Hematopoietic multipotent progenitor cell treated with erythropoietin and hydrocortisone succinate and interleukin-3 and kit ligand, for 4 days (in vitro differentiated cells): ENCODE results near the gene RCN2.
A peak's percentile ranks its signal among the peaks of the same experiment; 100 is the strongest.

Experiments
- DNase-seq: peaks from one replicate; pipeline ENCODE4 v3.0.0-alpha.2; 2015

The RCN2 gene

DNA sequence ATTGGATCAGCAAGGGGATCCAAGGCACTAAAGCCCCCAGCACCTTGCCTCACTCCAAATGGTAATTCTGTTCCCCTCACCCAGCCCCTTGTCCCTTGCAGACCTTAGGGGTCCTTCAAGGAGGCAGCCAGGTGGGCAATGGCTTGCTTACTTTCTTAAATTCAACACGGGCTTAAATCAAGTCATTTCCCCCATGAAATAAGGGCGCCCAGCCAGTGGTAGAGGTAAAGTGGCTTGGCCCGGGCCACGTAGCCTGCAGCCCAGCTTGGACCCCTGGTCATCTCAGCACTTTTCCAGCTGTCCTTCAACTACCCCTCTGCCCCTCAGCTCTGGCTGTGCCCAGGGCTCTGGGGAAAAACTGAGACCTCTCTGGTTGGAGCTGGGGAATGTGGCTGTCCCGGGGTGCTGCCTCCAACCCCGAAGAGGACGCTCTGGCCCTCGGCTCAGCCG, 64.6 kb downstream of the RCN2 start:
- no peak for DNase-seq

DNA sequence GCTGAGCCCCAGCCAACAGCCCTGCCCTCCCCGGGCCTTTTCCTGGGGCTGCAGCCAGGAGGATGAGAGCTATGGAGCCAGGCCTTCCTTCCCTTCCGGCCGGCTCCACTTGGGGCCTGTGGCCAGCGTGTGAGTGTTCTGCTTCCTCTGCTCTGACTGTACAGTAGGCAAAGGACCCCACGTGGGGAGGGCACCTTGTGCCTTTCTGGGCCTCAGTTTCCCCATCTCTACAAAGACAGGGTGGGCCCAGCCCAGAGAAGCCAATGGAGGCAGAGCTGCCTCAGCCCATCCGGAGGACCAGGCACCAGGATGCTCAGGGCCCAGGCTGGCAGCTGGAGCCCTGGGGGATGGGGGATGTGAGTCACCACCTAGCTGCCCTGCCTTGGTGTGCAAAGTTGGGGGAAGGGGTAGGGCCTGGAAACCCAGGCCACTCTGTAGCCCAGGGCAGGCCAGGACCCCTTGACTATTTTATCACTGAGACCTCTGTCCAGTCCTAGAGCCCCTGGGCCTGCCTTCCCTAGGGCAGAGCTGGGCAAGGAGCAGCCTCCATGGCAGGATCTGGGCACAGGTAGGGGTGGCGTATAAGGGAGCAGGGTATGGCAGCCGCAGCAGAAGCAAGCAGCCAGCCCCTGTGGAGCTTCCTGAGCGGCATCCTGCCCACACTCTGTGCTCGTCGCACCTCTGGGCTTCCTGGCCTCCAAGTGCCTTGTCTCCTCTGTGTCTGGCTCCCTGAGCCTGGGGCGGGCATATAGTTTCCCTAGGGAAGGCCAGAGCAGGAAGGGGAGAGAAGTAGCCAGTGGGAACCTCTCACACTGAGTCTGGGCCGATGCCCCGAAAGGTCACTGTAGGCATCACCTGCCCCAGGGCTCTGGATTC, 65.2 kb downstream of the RCN2 start:
- no peak for DNase-seq

DNA sequence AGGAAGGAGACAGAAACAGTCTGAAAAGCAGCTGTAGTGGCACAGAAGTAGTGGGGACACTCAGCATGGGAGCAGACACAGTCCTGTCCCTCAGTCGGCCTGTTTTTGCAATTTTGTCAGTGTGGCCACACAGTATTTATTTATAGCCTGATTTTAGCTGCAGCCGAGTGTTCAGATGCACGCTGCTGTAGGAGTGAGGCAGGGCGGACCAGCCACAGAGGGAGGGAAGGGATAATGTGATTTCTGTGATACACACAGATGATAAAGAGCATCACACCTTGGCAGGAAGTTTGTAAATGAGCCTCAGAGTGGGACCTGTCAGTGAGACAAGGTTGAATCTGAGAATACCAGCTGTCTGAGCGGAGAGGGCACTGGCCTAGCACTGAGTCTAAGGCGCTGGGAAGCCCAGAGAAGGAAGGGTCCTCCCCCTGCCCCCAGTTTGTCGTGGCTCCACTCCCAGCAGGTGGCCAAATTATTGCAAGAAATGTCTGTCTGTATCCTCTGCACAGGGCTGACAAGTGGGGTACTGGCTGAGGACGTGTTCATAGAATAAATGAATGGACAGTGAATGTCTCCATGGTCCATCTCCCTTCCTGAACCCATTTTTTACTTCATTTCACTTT, 67.2 kb downstream of the RCN2 start:
- no peak for DNase-seq

DNA sequence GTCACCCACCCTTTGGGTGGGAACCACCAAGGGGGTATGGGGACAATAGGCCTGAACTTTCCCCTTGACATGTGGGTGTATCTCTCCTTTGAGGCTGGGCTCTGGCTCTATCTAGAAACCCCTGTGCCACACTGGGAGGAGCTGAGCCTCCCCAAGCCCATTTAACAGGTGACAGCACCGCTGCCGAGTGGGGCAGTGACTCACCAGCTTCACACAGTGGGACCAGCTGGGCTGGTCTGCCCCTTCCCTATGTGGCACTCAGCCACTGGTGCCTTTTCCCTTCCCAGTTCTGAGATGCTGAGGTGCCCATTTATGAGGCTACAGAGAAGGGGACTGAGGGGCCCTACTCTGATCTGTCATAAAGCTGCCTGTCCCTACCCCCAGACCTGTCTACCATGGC, 68.4 kb downstream of the RCN2 start:
- no peak for DNase-seq

DNA sequence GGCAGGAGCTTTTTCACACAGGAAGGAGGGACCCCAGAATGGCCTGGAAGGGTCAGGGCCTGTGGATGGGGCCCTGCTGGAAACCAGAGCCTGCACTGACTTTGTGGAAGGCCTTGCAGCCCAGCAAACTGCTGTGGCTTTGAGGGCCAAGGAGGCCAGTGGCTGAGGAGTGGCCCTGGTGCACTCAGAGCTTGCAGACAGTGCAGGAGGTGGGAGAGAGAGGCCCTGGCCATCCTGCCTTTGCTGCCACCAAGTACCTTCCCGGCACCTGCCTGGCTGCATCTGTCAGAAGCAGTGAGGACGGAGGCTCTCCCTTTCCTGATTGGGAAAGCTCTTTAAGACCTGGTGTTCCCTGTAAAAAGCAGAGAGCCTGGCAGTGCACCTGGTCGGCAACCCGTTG, 69.8 kb downstream of the RCN2 start:
- no peak for DNase-seq

DNA sequence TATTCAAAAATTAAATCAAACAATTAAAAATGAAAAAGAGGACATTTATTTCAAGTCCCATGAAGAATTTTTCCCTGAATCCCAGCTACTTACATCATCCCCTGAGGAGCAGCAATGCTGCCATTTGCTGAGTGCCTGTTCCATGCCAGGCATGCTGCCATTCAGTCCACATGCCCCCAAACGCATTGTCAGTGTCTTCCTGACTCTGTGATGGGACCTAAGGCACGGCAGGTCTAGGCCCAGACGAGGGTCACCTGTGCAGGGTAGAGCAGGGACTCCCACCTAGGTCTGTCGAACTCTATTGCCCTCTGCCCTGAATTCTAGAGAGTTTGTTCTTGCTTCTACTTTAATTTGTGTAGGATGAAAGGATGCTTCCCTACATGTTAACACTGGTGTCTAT, 70.4 kb downstream of the RCN2 start:
- DNase-seq, result no peak

DNA sequence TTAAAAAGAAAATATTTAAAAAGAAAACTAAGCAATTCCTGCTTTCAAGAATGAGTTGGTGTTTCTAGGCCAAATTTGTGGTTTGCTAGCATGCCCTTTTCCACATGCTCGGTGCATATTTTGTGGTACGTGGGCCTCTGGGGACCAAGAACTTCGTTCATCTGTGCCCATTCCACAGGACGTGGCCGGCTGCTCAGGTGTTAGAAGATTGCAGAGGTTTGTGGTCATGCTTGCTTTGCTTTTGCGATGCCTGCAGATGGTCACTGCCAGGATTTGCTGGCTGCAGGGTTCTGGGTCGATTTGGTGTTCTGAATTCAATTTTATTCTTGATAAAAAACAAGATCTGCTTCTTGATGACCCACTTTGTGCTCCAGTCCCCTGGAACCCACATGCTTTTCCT, 70.9 kb downstream of the RCN2 start:
- no peak for DNase-seq

DNA sequence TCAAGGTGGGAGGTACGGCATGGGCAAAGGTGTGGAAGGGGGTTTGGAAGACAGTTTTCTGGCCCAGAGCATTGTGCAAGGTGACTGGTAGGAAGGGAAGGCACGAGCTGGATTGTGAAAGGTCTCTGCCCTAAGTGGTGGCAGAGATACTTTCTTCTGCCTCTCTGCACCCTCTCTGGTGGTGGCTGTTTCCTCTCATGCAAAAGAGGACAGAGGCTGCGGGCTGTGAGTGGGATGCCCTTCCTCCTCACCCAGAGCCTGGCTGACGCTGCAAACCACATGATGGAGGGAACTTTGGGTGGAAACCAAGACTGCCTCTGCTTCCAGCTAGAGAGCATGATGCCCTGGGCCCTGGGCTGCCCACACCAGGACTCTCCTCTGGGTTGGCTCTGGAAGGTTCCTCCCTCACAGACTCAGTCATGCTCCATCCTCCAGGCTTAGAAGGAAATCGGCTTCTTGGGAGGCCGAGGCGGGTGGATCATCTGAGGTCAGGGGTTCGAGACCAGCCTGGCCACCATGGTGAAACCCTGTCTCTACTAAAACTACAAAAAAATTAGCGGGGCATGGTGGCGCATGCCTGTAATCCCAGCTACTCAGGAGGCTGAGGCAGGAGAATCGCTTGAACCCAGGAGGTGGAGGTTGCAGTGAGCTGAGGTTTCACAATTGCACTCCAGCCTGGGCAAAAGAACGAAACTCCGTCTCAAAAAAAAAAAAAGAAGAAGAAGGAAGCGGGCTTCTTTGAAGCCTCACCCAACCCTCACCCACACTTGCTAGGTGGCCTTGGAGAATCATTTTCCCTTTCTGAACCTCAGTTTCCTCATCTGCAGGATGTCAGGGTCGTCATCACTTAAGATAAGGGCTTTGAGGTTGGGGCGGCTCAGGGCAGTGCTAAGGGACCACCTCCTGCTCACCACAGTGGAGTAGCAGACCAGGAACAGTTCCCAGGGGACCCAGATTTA, 71.7 kb downstream of the RCN2 start:
- peak; percentile 81 for DNase-seq
